Chondrocyte (in vitro differentiated cells): Measurements from ENCODE around the gene RIMBP2. TPM values are rescaled to one million over a fixed set of nuclear protein-coding genes. Genes with fewer than 3 reads are reported as not detected.

Experiments used
- DNase-seq: peaks from one replicate; pipeline ENCODE4 v3.0.0; 2021; ENCODE audit warnings: mixed read lengths, low spot score
- H3K27ac Mint-ChIP-seq: one replicate; pipeline ENCODE4 v1.8.0; 2021; ENCODE audit warnings: mild to moderate bottlenecking, moderate library complexity, mixed read lengths; ENCODE audit not compliant: unreplicated experiment
- H3K27me3 Mint-ChIP-seq: 2 replicates; pipeline ENCODE4 v1.8.0; 2021; ENCODE audit warnings: low read depth, mixed read lengths
- H3K36me3 Mint-ChIP-seq: 2 replicates; pipeline ENCODE4 v1.8.0; 2021; ENCODE audit warnings: low read depth, mixed read lengths
- H3K4me1 Mint-ChIP-seq: 2 replicates; pipeline ENCODE4 v1.8.0; 2021; ENCODE audit warnings: low read depth, mild to moderate bottlenecking, mixed read lengths
- H3K4me3 Mint-ChIP-seq: one replicate; pipeline ENCODE4 v1.8.0; 2021; ENCODE audit warnings: mild to moderate bottlenecking, moderate library complexity, mixed read lengths; ENCODE audit not compliant: unreplicated experiment
- H3K9me3 Mint-ChIP-seq: 2 replicates; pipeline ENCODE4 v1.8.0; 2021; ENCODE audit warnings: low read depth, mixed read lengths
- total RNA-seq: library from RNA; stranded (reverse); gene quantifications from 3 replicates; pipeline ENCODE4 v1.2.1, GENCODE V29; 2021
- TF ChIP-seq, protein P1 (sequence below): fragments of 200-600 bp; sonication (generic); IDR thresholded peaks from 2 replicates; pipeline ENCODE4 v1.5.0; 2021; ENCODE audit warnings: antibody characterized with exemption, mild to moderate bottlenecking, moderate library complexity

RIMBP2 gene
- total RNA-seq, 1 donor from 2014 or later, result 0.30 TPM

DNA sequence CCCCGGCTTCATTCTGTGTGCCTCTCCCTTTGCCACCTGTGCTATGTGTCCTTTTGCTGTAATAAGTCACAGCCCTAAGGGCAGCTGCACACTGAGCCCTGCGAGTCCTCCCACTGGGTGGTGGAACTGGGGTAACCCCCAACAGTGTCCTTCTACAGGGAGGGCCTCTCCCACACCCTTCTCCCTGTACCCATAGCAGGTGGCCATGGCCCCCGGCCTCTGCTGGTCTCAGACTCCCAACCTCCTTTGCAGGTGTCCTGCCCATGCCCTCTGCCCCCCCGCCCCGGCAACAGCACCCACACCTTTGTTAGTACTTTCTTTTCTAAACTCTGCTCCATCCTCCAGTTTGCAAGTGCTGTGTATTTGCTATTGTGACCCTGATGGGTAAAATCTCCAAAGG lies 206.6 kb downstream of the RIMBP2 start:
- Mint-ChIP-seq H3K27me3 (no peaks in the 10 kb centered on the region), H3K9me3 (peaks cover 10% of the 10 kb centered on the region), H3K36me3 (no peaks in the 10 kb centered on the region), H3K4me3 (no peak overlapping the region), H3K27ac (no peak overlapping the region), H3K4me1 (no peaks in the 10 kb centered on the region)
- TF ChIP-seq, protein P1, sequence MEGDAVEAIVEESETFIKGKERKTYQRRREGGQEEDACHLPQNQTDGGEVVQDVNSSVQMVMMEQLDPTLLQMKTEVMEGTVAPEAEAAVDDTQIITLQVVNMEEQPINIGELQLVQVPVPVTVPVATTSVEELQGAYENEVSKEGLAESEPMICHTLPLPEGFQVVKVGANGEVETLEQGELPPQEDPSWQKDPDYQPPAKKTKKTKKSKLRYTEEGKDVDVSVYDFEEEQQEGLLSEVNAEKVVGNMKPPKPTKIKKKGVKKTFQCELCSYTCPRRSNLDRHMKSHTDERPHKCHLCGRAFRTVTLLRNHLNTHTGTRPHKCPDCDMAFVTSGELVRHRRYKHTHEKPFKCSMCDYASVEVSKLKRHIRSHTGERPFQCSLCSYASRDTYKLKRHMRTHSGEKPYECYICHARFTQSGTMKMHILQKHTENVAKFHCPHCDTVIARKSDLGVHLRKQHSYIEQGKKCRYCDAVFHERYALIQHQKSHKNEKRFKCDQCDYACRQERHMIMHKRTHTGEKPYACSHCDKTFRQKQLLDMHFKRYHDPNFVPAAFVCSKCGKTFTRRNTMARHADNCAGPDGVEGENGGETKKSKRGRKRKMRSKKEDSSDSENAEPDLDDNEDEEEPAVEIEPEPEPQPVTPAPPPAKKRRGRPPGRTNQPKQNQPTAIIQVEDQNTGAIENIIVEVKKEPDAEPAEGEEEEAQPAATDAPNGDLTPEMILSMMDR, result no peak
- no peak for DNase-seq

DNA sequence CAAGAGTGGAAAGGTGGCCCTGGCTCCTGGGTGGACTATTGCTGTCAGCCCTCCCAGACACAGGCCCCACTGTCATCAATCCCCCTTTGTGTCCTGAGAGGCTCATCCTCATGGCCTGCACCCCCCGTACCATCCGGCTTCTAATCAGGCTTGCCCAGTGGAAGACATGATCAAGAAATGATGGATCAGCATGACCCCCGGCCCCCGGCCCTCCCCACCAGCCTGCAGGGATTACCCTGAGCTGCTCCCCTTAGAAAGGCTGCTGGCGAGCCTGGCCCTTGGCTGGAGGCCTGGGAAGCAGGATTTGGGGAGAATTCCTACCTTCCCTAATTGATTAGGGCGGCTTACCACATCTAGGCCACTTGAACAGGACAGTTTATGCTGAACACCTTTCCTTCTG lies 207.3 kb downstream of the RIMBP2 start:
- H3K36me3 Mint-ChIP-seq, result no peaks in the 10 kb centered on the region
- TF ChIP-seq, protein P1, result no peak
- no peak overlapping the region for H3K27ac Mint-ChIP-seq
- peaks cover 10% of the 10 kb centered on the region for H3K9me3 Mint-ChIP-seq
- H3K4me1 Mint-ChIP-seq, result no peaks in the 10 kb centered on the region
- no peaks in the 10 kb centered on the region for H3K27me3 Mint-ChIP-seq
- no peak for DNase-seq
- H3K4me3 Mint-ChIP-seq, result no peak overlapping the region

DNA sequence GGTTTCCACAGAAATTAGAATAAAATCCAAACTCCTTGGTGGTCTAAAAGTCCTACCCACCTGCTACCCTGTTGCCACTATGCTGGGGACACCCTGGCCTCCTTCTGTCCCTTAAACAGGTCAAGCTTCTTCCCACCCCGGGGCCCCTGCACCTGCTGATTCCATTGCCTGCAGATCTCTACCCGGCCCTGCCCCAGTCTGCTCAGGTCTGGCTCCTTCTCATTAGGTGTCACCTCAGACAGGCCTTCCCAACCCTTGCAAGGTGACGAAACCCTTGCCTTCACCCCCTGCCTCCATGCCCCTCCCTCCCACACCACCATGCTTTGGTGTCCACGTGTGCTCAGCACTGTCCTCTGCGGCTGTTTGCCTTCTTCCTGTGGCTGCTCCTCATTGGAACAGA lies 207.8 kb downstream of the RIMBP2 start:
- no peak for DNase-seq
- Mint-ChIP-seq H3K4me3 (no peak overlapping the region), H3K27ac (no peak overlapping the region), H3K4me1 (no peaks in the 10 kb centered on the region), H3K36me3 (no peaks in the 10 kb centered on the region), H3K27me3 (no peaks in the 10 kb centered on the region), H3K9me3 (peaks cover 10% of the 10 kb centered on the region)
- TF ChIP-seq, protein P1, result no peak

DNA sequence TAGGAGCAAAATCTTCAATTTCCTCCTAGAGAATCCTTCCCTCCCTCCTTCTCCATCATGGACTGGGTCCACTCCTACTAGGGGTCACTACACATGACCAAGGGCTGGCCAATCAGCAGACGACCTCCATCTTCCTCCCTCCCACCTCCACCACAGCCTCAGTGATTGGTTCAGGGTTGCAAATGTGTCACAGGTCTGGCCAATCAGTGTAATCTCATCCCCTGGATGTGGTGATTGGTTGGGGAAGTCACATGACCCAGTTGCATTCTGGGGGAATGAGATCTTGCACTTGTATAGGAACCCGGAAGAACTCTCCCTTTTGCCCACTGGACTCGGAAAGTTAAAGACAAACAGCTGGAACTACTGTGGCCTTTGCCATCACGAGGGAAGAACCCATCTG lies 209.3 kb downstream of the RIMBP2 start:
- H3K9me3 Mint-ChIP-seq, result peaks cover 10% of the 10 kb centered on the region
- DNase-seq, result no peak
- TF ChIP-seq, protein P1, result no peak
- H3K4me1 Mint-ChIP-seq, result no peaks in the 10 kb centered on the region
- no peaks in the 10 kb centered on the region for H3K36me3 Mint-ChIP-seq
- H3K27ac Mint-ChIP-seq, result no peak overlapping the region
- H3K4me3 Mint-ChIP-seq, result no peak overlapping the region
- H3K27me3 Mint-ChIP-seq, result no peaks in the 10 kb centered on the region

DNA sequence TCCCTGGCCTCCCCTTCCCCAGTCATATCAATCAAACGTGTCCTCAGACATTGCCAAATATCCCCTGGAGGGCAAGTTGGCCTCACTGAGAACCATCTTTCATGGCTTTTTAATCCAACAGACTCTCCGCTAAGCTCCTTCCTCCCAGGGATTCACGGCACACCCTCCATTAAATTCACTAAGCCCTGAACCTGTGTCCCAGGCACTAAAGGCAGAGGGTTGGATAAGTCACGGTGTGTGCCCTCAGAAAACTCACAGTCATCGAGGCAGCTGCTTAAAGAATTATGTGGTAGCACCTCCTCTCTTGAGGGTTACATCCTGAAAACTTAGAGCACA lies 211.3 kb downstream of the RIMBP2 start:
- H3K27ac Mint-ChIP-seq, result no peak overlapping the region
- H3K36me3 Mint-ChIP-seq, result no peaks in the 10 kb centered on the region
- peaks cover 4% of the 10 kb centered on the region for H3K9me3 Mint-ChIP-seq
- H3K4me1 Mint-ChIP-seq, result no peaks in the 10 kb centered on the region
- no peak for DNase-seq
- H3K27me3 Mint-ChIP-seq, result no peaks in the 10 kb centered on the region
- TF ChIP-seq, protein P1, result no peak
- no peak overlapping the region for H3K4me3 Mint-ChIP-seq
